GM12865 (cell line): ENCODE data around the gene RIN2.

Experiments used
- DNase-seq: peaks from one replicate; pipeline ENCODE4 v3.0.0; 2010; ENCODE audit warnings: low read depth
- H3K4me3 ChIP-seq: 2 replicates; pipeline ENCODE4 v1.5.1; 2011; ENCODE audit warnings: mild to moderate bottlenecking, low read depth, low read length, control low read depth
- CTCF ChIP-seq: IDR thresholded peaks from 2 replicates; pipeline ENCODE4 v1.5.1; 2011; ENCODE audit warnings: low read length, control low read depth, low read depth, inconsistent platforms; ENCODE audit not compliant: insufficient read depth; ENCODE audit errors: missing control alignments

Gene RIN2

GRCh38 chr20:19764207-19764606, 6.1 kb downstream of the RIN2 start:
- TF ChIP-seq CTCF = no peak
- no peak overlapping the region for H3K4me3 ChIP-seq
- no peak for DNase-seq

- DNase-seq = no peak
- H3K4me3 ChIP-seq = no peak overlapping the region
- TF ChIP-seq CTCF = no peak
These were observed 7.2 kb downstream of the RIN2 start for GRCh38 chr20:19765266-19765665.

- TF ChIP-seq CTCF = no peak
- no peak overlapping the region for H3K4me3 ChIP-seq
- DNase-seq = no peak
These were observed 7.9 kb downstream of the RIN2 start for GRCh38 chr20:19765913-19766312.

GRCh38 chr20:19767070-19767469, 9.0 kb downstream of the RIN2 start:
- H3K4me3 ChIP-seq = no peak overlapping the region
- DNase-seq = no peak
- TF ChIP-seq CTCF = no peak

GRCh38 chr20:19768325-19768842, 10.3 kb downstream of the RIN2 start:
- no peak for TF ChIP-seq CTCF
- no peak overlapping the region for H3K4me3 ChIP-seq
- DNase-seq = no peak

GRCh38 chr20:19769507-19769906, 11.4 kb downstream of the RIN2 start:
- no peak for TF ChIP-seq CTCF
- DNase-seq = no peak

GRCh38 chr20:19770375-19770774, 12.3 kb downstream of the RIN2 start:
- DNase-seq = no peak
- H3K4me3 ChIP-seq = no peak overlapping the region
- no peak for TF ChIP-seq CTCF

More at GRCh38 chr20:19769507-19769906, 11.4 kb downstream of the RIN2 start:
- H3K4me3 ChIP-seq = no peak overlapping the region
